Tibial nerve (tissue), 4 donors: Measurements from ENCODE around the gene FFAR2.

ENCODE experiments used
- CTCF ChIP-seq, 5 experiments: fragments of 200-600 bp in 3 of 5; fragments of 450-650 bp in 2 of 5; sonication (generic) in 3 of 5; IDR thresholded peaks; one replicate each; pipeline ENCODE4 v1.5.1; 2016 to 2019; ENCODE audit warnings: antibody characterized with exemption in 5 of 5, mild to moderate bottlenecking in 3 of 5, moderate library complexity in 2 of 5
- EP300 ChIP-seq, 2 donors: sonication (generic); formaldehyde crosslinking; IDR thresholded peaks; one replicate each; pipeline ENCODE4 v1.6.1; 2017; ENCODE audit warnings: antibody characterized with exemption in 2 of 2, mild to moderate bottlenecking in 1 of 2
- POLR2A ChIP-seq, 2 donors: fragments of 450-650 bp; IDR thresholded peaks; one replicate each; pipeline ENCODE4 v1.6.1; 2017; ENCODE audit warnings: antibody characterized with exemption in 2 of 2, mild to moderate bottlenecking in 2 of 2, moderate library complexity in 2 of 2

- TF ChIP-seq POLR2A (IDR thresholded peaks at IDR 0.05) (no peak), CTCF (IDR thresholded peaks at IDR 0.05) (no peak), EP300 (IDR thresholded peaks at IDR 0.05) (no peak)
Observed at GRCh38 chr19:35416331-35416730, 31.7 kb upstream of the FFAR2 start.
